WTC11 (cell line): ENCODE data around the gene PGAP6. TPM values are rescaled to one million over a fixed set of nuclear protein-coding genes. Genes with fewer than 3 reads are reported as not detected.

Source experiments
- ATAC-seq: fragments of 200-7000 bp; cut with Tn5 transposase; 2 replicates; pipeline ENCODE4 v1.10.0; 2021; ENCODE audit warnings: mild to moderate bottlenecking, moderate library complexity
- CTCF ChIA-PET: fragments of 300-600 bp; sonication (Branson Sonifier 250); formaldehyde crosslinking; loops from one replicate; lab custom pipeline; 2021; ENCODE audit warnings: antibody characterized with exemption; lab: Charles Lee
- POLR2A ChIA-PET: fragments of 350-600 bp; sonication (Branson Sonifier 250); formaldehyde crosslinking; loops from one replicate; lab custom pipeline; 2021; ENCODE audit warnings: antibody characterized with exemption; lab: Charles Lee
- DNase-seq: peaks from one replicate; pipeline ENCODE4 v3.0.0; 2021; ENCODE audit warnings: low spot score
- H3K27ac Mint-ChIP-seq: 2 replicates; pipeline ENCODE4 v1.8.0; 2021; ENCODE audit warnings: mixed read lengths
- H3K27me3 Mint-ChIP-seq: 2 replicates; pipeline ENCODE4 v1.8.0; 2021; ENCODE audit warnings: low read depth, mild to moderate bottlenecking, moderate library complexity, mixed read lengths
- H3K36me3 Mint-ChIP-seq: 2 replicates; pipeline ENCODE4 v1.8.0; 2021; ENCODE audit warnings: mixed read lengths
- H3K4me1 Mint-ChIP-seq: 2 replicates; pipeline ENCODE4 v1.8.0; 2022; ENCODE audit warnings: mixed read lengths
- H3K4me3 Mint-ChIP-seq: 2 replicates; pipeline ENCODE4 v1.8.0; 2021; ENCODE audit warnings: mild to moderate bottlenecking, moderate library complexity, mixed read lengths
- H3K9me3 Mint-ChIP-seq: 2 replicates; pipeline ENCODE4 v1.8.0; 2021; ENCODE audit warnings: mixed read lengths
- CBFB ChIP-seq: sonication (generic); formaldehyde crosslinking; IDR thresholded peaks from 2 replicates; pipeline ENCODE4 v1.8.1; 2022; ENCODE audit warnings: mild to moderate bottlenecking, low read depth, missing genetic modification reagents
- FOXK1 ChIP-seq: sonication (generic); formaldehyde crosslinking; IDR thresholded peaks from 2 replicates; pipeline ENCODE4 v1.8.0; 2022; ENCODE audit warnings: mild to moderate bottlenecking, moderate library complexity, missing genetic modification reagents
- SOX15 ChIP-seq: fragments of 250-450 bp; sonication (Bioruptor Pico); IDR thresholded peaks from 2 replicates; pipeline ENCODE4 v1.9.0; 2021; ENCODE audit warnings: mild to moderate bottlenecking
- ZNF232 ChIP-seq: sonication (generic); formaldehyde crosslinking; IDR thresholded peaks from 2 replicates; pipeline ENCODE4 v1.8.0; 2022; ENCODE audit warnings: mild to moderate bottlenecking, missing genetic modification reagents
- ZNF263 ChIP-seq: sonication (generic); formaldehyde crosslinking; IDR thresholded peaks from 2 replicates; pipeline ENCODE4 v1.8.1; 2022; ENCODE audit warnings: low read depth, mild to moderate bottlenecking, moderate library complexity, missing genetic modification reagents
- total RNA-seq: library from RNA; stranded (reverse); gene quantifications from 3 replicates; pipeline ENCODE4 v1.2.3, GENCODE V29; 2021
- TF ChIP-seq, protein P1 (sequence below): fragments of 250-450 bp; sonication (Bioruptor Pico); IDR thresholded peaks from 2 replicates; pipeline ENCODE4 v2.1.2; 2022; ENCODE audit warnings: mild to moderate bottlenecking, moderate library complexity
- TF ChIP-seq, protein P2 (sequence below): sonication (generic); formaldehyde crosslinking; IDR thresholded peaks from 2 replicates; pipeline ENCODE4 v1.8.1; 2022; ENCODE audit warnings: mild to moderate bottlenecking, moderate library complexity, missing genetic modification reagents
- TF ChIP-seq, protein P3 (sequence below): sonication (generic); formaldehyde crosslinking; IDR thresholded peaks from 2 replicates; pipeline ENCODE4 v1.8.0; 2022; ENCODE audit warnings: mild to moderate bottlenecking, missing genetic modification reagents
- TF ChIP-seq, protein P4 (sequence below): sonication (generic); formaldehyde crosslinking; IDR thresholded peaks from 2 replicates; pipeline ENCODE4 v1.8.1; 2022; ENCODE audit warnings: mild to moderate bottlenecking, missing genetic modification reagents, moderate library complexity, borderline replicate concordance
- TF ChIP-seq, protein P5 (sequence below): sonication (generic); formaldehyde crosslinking; IDR thresholded peaks from 2 replicates; pipeline ENCODE4 v1.8.1; 2023; ENCODE audit warnings: mild to moderate bottlenecking, missing genetic modification reagents, moderate library complexity
- TF ChIP-seq, protein P6 (sequence below): sonication (generic); formaldehyde crosslinking; IDR thresholded peaks from 2 replicates; pipeline ENCODE4 v1.8.0; 2023; ENCODE audit warnings: missing genetic modification reagents
- TF ChIP-seq, protein P7 (sequence below): fragments of 200-600 bp; IDR thresholded peaks from 2 replicates; pipeline ENCODE4 v1.8.0; 2022; ENCODE audit warnings: antibody characterized with exemption

The PGAP6 gene
- total RNA-seq, 1 experiment from 2014 or later = 108 TPM

DNA sequence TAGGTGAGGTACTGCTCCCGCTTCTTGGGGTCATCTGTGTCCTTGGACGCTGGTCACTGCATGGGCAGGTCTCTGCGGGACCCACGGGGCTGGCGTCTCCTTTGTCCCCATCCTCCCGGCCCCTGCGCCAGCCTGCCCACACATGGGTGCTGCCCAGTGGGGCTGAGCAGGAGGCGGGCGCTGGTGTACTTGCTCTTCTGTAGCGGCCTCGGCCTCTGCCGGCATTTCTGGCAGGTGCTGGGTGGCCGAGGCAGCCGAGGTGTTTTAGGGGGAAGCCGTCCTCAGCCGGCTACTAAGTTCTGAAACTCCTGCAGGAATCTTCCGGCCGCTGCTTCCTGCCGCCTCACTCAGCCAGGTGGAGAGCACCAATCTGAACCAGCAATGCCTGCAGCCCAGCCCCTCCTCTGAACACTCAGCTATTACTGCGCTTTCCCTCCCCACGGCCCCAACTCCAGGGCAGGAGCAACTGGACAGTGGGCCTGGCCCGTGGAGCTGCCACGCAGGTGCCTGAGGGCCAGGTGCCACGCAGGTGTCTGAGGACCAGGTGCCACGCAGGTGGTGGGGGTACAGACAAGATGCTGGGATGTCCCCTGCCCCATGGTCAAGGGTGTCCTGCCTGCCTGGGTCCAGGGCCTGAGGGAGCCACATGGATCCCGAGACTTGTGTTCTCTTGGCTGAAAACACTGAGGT, 29.9 kb upstream of the PGAP6 start:
- Mint-ChIP-seq H3K4me3 (no peak overlapping the region), H3K27me3 (no peaks in the 10 kb centered on the region), H3K27ac (no peak overlapping the region), H3K9me3 (no peaks in the 10 kb centered on the region), H3K36me3 (peaks cover 6% of the 10 kb centered on the region; the same call in 1 of the 2 replicates), H3K4me1 (no peaks in the 10 kb centered on the region)
- CTCF ChIA-PET = interaction anchor here (0.6 kb wide), 2 partner anchors 25 to 304 kb away, joined by 3 read pairs; no protein-coding TSS in a partner anchor
- DNase-seq (no peak), ATAC-seq (no peak)
- POLR2A ChIA-PET = interaction anchor here (0.7 kb wide), 1 partner anchor 175 kb away, joined by 5 read pairs; no protein-coding TSS in a partner anchor
- TF ChIP-seq ZNF232 (CRISPR knock-in tag) = no peak
- TF ChIP-seq, protein P1, sequence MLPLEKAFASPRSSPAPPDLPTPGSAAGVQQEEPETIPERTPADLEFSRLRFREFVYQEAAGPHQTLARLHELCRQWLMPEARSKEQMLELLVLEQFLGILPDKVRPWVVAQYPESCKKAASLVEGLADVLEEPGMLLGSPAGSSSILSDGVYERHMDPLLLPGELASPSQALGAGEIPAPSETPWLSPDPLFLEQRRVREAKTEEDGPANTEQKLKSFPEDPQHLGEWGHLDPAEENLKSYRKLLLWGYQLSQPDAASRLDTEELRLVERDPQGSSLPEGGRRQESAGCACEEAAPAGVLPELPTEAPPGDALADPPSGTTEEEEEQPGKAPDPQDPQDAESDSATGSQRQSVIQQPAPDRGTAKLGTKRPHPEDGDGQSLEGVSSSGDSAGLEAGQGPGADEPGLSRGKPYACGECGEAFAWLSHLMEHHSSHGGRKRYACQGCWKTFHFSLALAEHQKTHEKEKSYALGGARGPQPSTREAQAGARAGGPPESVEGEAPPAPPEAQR (CRISPR knock-in tag) = no peak
- TF ChIP-seq, protein P2, sequence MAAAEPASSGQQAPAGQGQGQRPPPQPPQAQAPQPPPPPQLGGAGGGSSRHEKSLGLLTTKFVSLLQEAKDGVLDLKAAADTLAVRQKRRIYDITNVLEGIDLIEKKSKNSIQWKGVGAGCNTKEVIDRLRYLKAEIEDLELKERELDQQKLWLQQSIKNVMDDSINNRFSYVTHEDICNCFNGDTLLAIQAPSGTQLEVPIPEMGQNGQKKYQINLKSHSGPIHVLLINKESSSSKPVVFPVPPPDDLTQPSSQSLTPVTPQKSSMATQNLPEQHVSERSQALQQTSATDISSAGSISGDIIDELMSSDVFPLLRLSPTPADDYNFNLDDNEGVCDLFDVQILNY (CRISPR knock-in tag) = no peak
- no peak for TF ChIP-seq SOX15 (CRISPR knock-in tag)
- TF ChIP-seq, protein P3, sequence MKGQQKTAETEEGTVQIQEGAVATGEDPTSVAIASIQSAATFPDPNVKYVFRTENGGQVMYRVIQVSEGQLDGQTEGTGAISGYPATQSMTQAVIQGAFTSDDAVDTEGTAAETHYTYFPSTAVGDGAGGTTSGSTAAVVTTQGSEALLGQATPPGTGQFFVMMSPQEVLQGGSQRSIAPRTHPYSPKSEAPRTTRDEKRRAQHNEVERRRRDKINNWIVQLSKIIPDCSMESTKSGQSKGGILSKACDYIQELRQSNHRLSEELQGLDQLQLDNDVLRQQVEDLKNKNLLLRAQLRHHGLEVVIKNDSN (CRISPR knock-in tag) = no peak
- TF ChIP-seq, protein P4, sequence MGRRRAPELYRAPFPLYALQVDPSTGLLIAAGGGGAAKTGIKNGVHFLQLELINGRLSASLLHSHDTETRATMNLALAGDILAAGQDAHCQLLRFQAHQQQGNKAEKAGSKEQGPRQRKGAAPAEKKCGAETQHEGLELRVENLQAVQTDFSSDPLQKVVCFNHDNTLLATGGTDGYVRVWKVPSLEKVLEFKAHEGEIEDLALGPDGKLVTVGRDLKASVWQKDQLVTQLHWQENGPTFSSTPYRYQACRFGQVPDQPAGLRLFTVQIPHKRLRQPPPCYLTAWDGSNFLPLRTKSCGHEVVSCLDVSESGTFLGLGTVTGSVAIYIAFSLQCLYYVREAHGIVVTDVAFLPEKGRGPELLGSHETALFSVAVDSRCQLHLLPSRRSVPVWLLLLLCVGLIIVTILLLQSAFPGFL (CRISPR knock-in tag) = no peak
- TF ChIP-seq CBFB (CRISPR knock-in tag) = no peak
- TF ChIP-seq ZNF263 (CRISPR knock-in tag) = no peak
- TF ChIP-seq, protein P5, sequence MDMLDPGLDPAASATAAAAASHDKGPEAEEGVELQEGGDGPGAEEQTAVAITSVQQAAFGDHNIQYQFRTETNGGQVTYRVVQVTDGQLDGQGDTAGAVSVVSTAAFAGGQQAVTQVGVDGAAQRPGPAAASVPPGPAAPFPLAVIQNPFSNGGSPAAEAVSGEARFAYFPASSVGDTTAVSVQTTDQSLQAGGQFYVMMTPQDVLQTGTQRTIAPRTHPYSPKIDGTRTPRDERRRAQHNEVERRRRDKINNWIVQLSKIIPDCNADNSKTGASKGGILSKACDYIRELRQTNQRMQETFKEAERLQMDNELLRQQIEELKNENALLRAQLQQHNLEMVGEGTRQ (CRISPR knock-in tag) = no peak
- TF ChIP-seq, protein P6, sequence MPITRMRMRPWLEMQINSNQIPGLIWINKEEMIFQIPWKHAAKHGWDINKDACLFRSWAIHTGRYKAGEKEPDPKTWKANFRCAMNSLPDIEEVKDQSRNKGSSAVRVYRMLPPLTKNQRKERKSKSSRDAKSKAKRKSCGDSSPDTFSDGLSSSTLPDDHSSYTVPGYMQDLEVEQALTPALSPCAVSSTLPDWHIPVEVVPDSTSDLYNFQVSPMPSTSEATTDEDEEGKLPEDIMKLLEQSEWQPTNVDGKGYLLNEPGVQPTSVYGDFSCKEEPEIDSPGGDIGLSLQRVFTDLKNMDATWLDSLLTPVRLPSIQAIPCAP (CRISPR knock-in tag) = no peak
- no peak for TF ChIP-seq FOXK1

DNA sequence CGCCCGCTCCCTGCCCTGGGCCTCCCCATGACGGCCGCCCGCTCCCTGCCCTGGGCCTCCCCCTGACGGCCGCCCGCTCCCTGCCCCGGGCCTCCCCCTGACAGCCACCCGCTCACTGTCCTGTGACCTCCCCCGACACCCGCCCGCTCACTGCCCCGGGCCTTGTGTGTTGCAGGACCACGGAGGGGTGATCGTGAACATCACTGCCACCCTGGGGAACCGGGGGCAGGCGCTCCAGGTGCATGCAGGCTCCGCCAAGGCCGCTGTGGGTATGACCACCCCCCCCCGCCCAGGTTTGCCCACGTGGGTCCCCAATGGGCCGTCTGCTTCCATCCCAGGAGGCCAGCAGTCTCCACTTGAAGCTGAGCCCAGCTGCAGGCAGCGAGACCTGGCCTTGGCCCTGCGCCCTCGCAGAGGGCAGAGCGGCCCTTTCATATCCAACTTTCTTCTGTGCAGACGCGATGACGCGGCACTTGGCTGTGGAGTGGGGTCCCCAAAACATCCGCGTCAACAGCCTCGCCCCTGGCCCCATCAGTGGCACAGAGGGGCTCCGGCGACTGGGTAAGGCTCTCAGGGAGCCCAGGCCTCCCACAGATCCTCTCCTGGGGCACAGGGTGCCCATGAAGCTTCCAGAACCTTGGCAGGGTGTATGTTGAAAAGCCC, 28.9 kb upstream of the PGAP6 start:
- TF ChIP-seq, protein P7, sequence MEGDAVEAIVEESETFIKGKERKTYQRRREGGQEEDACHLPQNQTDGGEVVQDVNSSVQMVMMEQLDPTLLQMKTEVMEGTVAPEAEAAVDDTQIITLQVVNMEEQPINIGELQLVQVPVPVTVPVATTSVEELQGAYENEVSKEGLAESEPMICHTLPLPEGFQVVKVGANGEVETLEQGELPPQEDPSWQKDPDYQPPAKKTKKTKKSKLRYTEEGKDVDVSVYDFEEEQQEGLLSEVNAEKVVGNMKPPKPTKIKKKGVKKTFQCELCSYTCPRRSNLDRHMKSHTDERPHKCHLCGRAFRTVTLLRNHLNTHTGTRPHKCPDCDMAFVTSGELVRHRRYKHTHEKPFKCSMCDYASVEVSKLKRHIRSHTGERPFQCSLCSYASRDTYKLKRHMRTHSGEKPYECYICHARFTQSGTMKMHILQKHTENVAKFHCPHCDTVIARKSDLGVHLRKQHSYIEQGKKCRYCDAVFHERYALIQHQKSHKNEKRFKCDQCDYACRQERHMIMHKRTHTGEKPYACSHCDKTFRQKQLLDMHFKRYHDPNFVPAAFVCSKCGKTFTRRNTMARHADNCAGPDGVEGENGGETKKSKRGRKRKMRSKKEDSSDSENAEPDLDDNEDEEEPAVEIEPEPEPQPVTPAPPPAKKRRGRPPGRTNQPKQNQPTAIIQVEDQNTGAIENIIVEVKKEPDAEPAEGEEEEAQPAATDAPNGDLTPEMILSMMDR = no peak
- TF ChIP-seq ZNF263 (CRISPR knock-in tag) = no peak
- TF ChIP-seq, all 79 proteins: peak for 0
- CTCF ChIA-PET = no interaction called here
- no peak overlapping the region for H3K27ac Mint-ChIP-seq
- no peaks in the 10 kb centered on the region for H3K4me1 Mint-ChIP-seq
- ATAC-seq = no peak
- no peaks in the 10 kb centered on the region for H3K9me3 Mint-ChIP-seq
- H3K36me3 Mint-ChIP-seq = peaks cover 6% of the 10 kb centered on the region; the same call in 1 of the 2 replicates
- no peak for DNase-seq
- H3K27me3 Mint-ChIP-seq = no peaks in the 10 kb centered on the region
- no peak overlapping the region for H3K4me3 Mint-ChIP-seq
- POLR2A ChIA-PET = interaction anchor here (0.6 kb wide), 1 partner anchor 326 kb away, joined by 7 read pairs; no protein-coding TSS in a partner anchor
